Measurements from ENCODE around the gene BICRA. TPM values are rescaled to one million over a fixed set of nuclear protein-coding genes. Genes with fewer than 3 reads are reported as not detected.

The BICRA gene
- polyA plus RNA-seq, 4 donors, result 4.3 to 10.9 (median 8.4) TPM

DNA sequence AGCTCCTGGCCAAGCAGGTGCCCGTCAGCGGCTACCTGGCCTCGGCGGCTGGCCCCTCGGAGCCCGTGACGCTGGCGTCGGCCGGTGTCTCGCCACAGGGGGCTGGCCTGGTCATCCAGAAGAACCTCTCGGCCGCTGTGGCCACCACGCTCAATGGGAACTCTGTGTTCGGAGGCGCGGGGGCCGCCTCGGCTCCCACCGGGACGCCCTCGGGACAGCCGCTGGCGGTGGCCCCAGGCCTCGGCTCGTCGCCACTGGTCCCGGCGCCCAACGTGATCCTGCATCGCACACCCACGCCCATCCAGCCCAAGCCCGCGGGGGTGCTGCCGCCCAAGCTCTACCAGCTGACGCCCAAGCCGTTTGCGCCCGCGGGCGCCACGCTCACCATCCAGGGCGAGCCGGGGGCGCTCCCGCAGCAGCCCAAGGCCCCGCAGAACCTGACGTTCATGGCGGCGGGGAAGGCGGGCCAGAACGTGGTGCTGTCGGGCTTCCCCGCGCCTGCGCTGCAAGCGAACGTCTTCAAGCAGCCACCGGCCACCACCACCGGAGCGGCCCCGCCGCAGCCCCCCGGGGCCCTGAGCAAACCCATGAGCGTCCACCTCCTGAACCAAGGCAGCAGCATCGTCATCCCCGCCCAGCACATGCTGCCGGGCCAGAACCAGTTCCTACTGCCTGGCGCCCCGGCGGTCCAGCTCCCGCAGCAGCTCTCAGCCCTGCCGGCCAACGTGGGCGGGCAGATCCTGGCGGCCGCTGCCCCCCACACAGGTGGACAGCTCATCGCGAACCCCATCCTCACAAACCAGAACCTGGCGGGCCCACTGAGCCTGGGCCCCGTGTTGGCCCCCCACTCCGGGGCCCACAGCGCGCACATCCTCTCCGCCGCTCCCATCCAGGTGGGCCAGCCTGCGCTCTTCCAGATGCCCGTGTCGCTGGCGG lies 71.3 kb downstream of the BICRA start:
- 97 to 98% (median 97%) methylated on average over 69 to 90 of the region's 90 CpGs for WGBS, 3 donors
- Histone ChIP-seq H3K27me3 (ENCODE audit: control insufficient read depth in 3 of 3, insufficient read depth in 3 of 3, low read length in 3 of 3) (no peaks in the 10 kb centered on the region), H3K27ac (ENCODE audit: low read depth in 1 of 3, low read length in 2 of 3) (no peak overlapping the region), H3K4me3 (ENCODE audit: low read depth in 1 of 3, low read length in 3 of 3) (no peak overlapping the region), H3K4me1 (ENCODE audit: control insufficient read depth in 3 of 3, insufficient read depth in 2 of 3, low read depth in 1 of 3, low read length in 2 of 3) (no peaks in the 10 kb centered on the region), H3K9me3 (ENCODE audit: control insufficient read depth in 2 of 2, insufficient read depth in 1 of 2, low read depth in 1 of 2, low read length in 1 of 2) (no peaks in the 10 kb centered on the region), H3K36me3 (ENCODE audit: control insufficient read depth in 3 of 3, insufficient read depth in 2 of 3, low read depth in 1 of 3, low read length in 3 of 3) (peaks cover 6 to 56% (median 14%) of the 10 kb centered on the region in 3 donors)
- FAIRE-seq (no peak), DNase-seq (no peak)

DNA sequence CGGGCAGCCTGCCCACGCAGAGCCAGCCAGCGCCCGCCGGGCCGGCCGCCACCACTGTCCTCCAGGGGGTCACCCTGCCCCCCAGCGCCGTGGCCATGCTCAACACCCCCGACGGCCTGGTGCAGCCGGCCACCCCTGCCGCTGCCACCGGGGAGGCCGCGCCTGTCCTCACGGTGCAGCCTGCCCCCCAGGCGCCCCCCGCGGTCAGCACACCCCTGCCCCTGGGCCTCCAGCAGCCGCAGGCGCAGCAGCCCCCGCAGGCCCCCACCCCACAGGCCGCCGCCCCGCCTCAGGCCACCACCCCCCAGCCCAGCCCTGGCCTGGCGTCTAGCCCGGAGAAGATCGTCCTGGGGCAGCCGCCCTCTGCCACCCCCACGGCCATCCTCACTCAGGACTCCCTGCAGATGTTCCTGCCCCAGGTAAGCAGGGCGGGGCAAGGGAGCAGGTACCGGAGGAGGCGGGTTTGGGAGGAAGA lies 72.0 kb downstream of the BICRA start:
- no peaks in the 10 kb centered on the region for H3K4me1 ChIP-seq (ENCODE audit: control insufficient read depth in 3 of 3, insufficient read depth in 2 of 3, low read depth in 1 of 3, low read length in 2 of 3)
- H3K36me3 ChIP-seq (ENCODE audit: control insufficient read depth in 3 of 3, insufficient read depth in 2 of 3, low read depth in 1 of 3, low read length in 3 of 3), result peaks cover 6 to 53% (median 13%) of the 10 kb centered on the region in 3 donors
- FAIRE-seq, result no peak
- no peak for DNase-seq
- no peak overlapping the region for H3K27ac ChIP-seq (ENCODE audit: low read depth in 1 of 3, low read length in 2 of 3)
- no peaks in the 10 kb centered on the region for H3K27me3 ChIP-seq (ENCODE audit: control insufficient read depth in 3 of 3, insufficient read depth in 3 of 3, low read length in 3 of 3)
- no peaks in the 10 kb centered on the region for H3K9me3 ChIP-seq (ENCODE audit: control insufficient read depth in 2 of 2, insufficient read depth in 1 of 2, low read depth in 1 of 2, low read length in 1 of 2)
- no peak overlapping the region for H3K4me3 ChIP-seq (ENCODE audit: low read depth in 1 of 3, low read length in 3 of 3)
- WGBS, 3 donors, result 85 to 90% (median 85%) methylated on average over 26 to 34 of the region's 34 CpGs

DNA sequence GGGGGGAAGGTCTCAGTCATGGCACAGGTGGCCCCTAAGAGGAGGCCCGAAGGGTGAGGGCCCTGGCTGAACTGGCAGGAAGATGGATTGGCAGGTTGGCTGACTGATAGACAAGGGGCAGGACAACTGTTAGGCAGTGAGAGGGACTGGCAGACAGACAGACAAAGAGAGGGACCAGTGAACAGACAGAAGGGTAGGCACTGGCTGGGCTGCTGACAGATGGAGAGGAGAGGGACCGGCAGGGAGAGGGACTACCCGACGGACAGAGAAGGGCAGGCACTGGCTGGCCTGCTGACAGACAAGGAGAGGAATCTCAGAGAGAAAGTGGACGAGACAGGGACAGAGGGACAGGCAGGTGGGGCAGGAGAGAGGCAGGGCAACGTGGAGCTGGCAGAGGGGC lies 72.5 kb downstream of the BICRA start:
- H3K4me1 ChIP-seq (ENCODE audit: control insufficient read depth in 3 of 3, insufficient read depth in 2 of 3, low read depth in 1 of 3, low read length in 2 of 3), result no peaks in the 10 kb centered on the region
- H3K4me3 ChIP-seq (ENCODE audit: low read depth in 1 of 3, low read length in 3 of 3), result no peak overlapping the region
- peaks cover 6 to 51% (median 12%) of the 10 kb centered on the region in 3 donors for H3K36me3 ChIP-seq (ENCODE audit: control insufficient read depth in 3 of 3, insufficient read depth in 2 of 3, low read depth in 1 of 3, low read length in 3 of 3)
- WGBS, 3 donors, result 83 to 88% (median 88%) methylated on average over 6 of the region's 6 CpGs
- H3K9me3 ChIP-seq (ENCODE audit: control insufficient read depth in 2 of 2, insufficient read depth in 1 of 2, low read depth in 1 of 2, low read length in 1 of 2), result no peaks in the 10 kb centered on the region
- no peaks in the 10 kb centered on the region for H3K27me3 ChIP-seq (ENCODE audit: control insufficient read depth in 3 of 3, insufficient read depth in 3 of 3, low read length in 3 of 3)
- DNase-seq (no peak), FAIRE-seq (no peak)
- H3K27ac ChIP-seq (ENCODE audit: low read depth in 1 of 3, low read length in 2 of 3), result no peak overlapping the region

DNA sequence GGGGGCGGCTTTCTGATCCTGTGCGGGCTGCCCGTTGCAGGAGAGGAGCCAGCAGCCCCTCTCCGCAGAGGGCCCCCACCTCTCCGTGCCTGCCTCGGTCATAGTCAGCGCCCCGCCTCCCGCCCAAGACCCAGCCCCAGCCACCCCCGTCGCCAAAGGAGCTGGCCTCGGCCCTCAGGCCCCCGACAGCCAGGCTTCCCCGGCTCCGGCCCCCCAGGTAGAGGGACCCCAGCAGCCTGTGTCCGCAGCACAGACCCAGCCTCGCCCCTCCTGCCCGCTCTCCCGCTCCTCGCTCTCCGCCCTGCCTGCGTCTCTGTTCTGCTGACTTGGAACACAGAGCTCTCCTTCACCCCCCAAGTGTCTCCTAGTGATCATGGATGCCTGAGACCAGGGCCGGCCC lies 73.0 kb downstream of the BICRA start:
- H3K4me3 ChIP-seq (ENCODE audit: low read depth in 1 of 3, low read length in 3 of 3), result no peak overlapping the region
- H3K9me3 ChIP-seq (ENCODE audit: control insufficient read depth in 2 of 2, insufficient read depth in 1 of 2, low read depth in 1 of 2, low read length in 1 of 2), result no peaks in the 10 kb centered on the region
- H3K27me3 ChIP-seq (ENCODE audit: control insufficient read depth in 3 of 3, insufficient read depth in 3 of 3, low read length in 3 of 3), result no peaks in the 10 kb centered on the region
- no peak for DNase-seq
- WGBS, 3 donors, result 95 to 98% (median 96%) methylated on average over 15 to 23 of the region's 23 CpGs
- no peak overlapping the region for H3K27ac ChIP-seq (ENCODE audit: low read depth in 1 of 3, low read length in 2 of 3)
- peaks cover 6 to 50% (median 12%) of the 10 kb centered on the region in 3 donors for H3K36me3 ChIP-seq (ENCODE audit: control insufficient read depth in 3 of 3, insufficient read depth in 2 of 3, low read depth in 1 of 3, low read length in 3 of 3)
- FAIRE-seq, result no peak
- H3K4me1 ChIP-seq (ENCODE audit: control insufficient read depth in 3 of 3, insufficient read depth in 2 of 3, low read depth in 1 of 3, low read length in 2 of 3), result no peaks in the 10 kb centered on the region

DNA sequence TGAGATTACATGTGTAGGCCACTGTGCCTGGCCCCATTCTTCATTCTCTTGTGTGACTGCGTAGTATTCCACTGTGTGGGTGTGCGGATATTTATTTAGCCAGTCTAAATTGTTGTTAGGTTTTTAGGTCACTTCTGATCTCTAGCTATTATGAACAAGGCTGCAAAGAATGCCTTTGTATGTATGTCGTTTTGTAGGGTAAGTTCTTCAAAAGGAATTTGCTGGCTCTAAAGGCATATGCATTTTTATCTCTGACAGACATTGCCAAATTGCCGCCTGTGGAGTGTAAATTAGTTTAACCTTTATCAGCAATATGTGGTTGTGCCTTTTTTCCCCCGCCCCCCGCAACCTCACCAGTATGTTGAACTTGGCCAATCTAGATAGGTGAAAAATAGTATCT lies 74.0 kb downstream of the BICRA start:
- no peak for DNase-seq

DNA sequence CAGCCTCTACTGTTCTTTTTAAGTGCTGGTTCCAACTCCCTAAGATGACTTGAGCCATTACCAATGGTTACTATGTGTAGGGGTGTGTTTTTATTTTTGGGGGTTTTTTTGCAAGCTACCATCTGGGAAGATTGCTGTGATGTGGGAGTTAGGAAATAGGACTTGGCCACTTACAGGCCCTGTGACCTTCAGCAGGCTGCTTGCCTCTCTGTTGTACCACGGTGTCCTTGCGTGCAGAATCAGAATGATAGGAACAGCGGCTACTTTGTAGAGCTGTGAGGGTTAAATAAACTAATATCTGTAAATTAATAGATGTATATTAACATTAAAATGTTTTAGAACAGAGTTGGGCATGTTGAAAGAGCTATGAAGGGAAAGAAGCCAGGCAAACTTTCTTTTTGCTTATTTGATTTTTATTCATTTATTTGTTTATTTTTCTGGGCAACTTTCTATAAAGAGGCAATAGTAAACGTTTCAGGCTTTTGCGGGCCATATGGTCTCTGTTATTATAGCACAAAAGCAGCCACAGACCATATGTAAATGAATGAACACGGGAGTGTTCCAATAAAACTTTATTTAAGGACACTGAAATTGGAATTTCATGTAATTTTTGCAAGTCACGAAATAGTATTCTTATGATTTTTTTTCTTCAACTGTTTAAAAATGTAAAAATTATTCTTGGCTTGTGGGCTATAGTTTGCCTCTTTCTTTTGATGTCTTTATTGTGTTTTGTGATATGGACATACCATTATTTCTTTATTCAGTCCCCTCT lies 77.9 kb downstream of the BICRA start:
- H3K4me1 ChIP-seq (ENCODE audit: control insufficient read depth in 3 of 3, insufficient read depth in 2 of 3, low read depth in 1 of 3, low read length in 2 of 3), result no peaks in the 10 kb centered on the region
- no peaks in the 10 kb centered on the region for H3K9me3 ChIP-seq (ENCODE audit: control insufficient read depth in 2 of 2, insufficient read depth in 1 of 2, low read depth in 1 of 2, low read length in 1 of 2)
- 89 to 94% (median 94%) methylated on average over 7 of the region's 7 CpGs for WGBS, 3 donors
- peaks cover 2 to 36% (median 3%) of the 10 kb centered on the region in 3 donors for H3K36me3 ChIP-seq (ENCODE audit: control insufficient read depth in 3 of 3, insufficient read depth in 2 of 3, low read depth in 1 of 3, low read length in 3 of 3)
- no peaks in the 10 kb centered on the region for H3K27me3 ChIP-seq (ENCODE audit: control insufficient read depth in 3 of 3, insufficient read depth in 3 of 3, low read length in 3 of 3)
- H3K27ac ChIP-seq (ENCODE audit: low read depth in 1 of 3, low read length in 2 of 3), result no peak overlapping the region
- no peak overlapping the region for H3K4me3 ChIP-seq (ENCODE audit: low read depth in 1 of 3, low read length in 3 of 3)
- no peak for DNase-seq
- no peak for FAIRE-seq

More for the DNA sequence above, 74.0 kb downstream of the BICRA start:
- FAIRE-seq, result no peak
- H3K4me1 ChIP-seq (ENCODE audit: control insufficient read depth in 3 of 3, insufficient read depth in 2 of 3, low read depth in 1 of 3, low read length in 2 of 3), result no peaks in the 10 kb centered on the region
- H3K27me3 ChIP-seq (ENCODE audit: control insufficient read depth in 3 of 3, insufficient read depth in 3 of 3, low read length in 3 of 3), result no peaks in the 10 kb centered on the region
- peaks cover 6 to 47% (median 9%) of the 10 kb centered on the region in 3 donors for H3K36me3 ChIP-seq (ENCODE audit: control insufficient read depth in 3 of 3, insufficient read depth in 2 of 3, low read depth in 1 of 3, low read length in 3 of 3)
- no peaks in the 10 kb centered on the region for H3K9me3 ChIP-seq (ENCODE audit: control insufficient read depth in 2 of 2, insufficient read depth in 1 of 2, low read depth in 1 of 2, low read length in 1 of 2)
- H3K4me3 ChIP-seq (ENCODE audit: low read depth in 1 of 3, low read length in 3 of 3), result no peak overlapping the region
- 75 to 80% (median 78%) methylated on average over 6 of the region's 6 CpGs for WGBS, 3 donors
- H3K27ac ChIP-seq (ENCODE audit: low read depth in 1 of 3, low read length in 2 of 3), result no peak overlapping the region

DNA sequence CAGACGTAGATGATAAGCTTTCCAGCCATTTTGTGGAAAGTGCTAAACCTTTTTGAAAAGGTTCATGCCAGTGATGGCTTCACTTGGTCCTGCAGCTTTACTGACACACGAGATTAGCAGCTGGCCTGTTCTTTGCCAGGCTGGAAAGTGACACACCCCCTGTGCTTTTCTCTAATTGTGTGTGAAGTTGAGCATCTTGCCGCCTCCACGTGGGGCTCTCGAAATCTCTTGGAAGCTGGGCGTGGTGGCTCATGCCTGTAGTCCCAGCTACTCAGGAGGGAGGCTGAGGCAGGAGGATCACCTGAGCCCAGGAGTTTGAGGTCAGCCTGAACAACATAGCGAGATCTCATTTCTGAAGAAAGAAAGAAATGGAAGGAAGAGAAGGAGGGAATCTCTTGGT lies 79.0 kb downstream of the BICRA start:
- Histone ChIP-seq H3K4me1 (ENCODE audit: control insufficient read depth in 3 of 3, insufficient read depth in 2 of 3, low read depth in 1 of 3, low read length in 2 of 3) (no peaks in the 10 kb centered on the region), H3K36me3 (ENCODE audit: control insufficient read depth in 3 of 3, insufficient read depth in 2 of 3, low read depth in 1 of 3, low read length in 3 of 3) (peaks cover 0 to 40% (median 2%) of the 10 kb centered on the region in 3 donors), H3K27ac (ENCODE audit: low read depth in 1 of 3, low read length in 2 of 3) (no peak overlapping the region), H3K27me3 (ENCODE audit: control insufficient read depth in 3 of 3, insufficient read depth in 3 of 3, low read length in 3 of 3) (no peaks in the 10 kb centered on the region), H3K9me3 (ENCODE audit: control insufficient read depth in 2 of 2, insufficient read depth in 1 of 2, low read depth in 1 of 2, low read length in 1 of 2) (no peaks in the 10 kb centered on the region), H3K4me3 (ENCODE audit: low read depth in 1 of 3, low read length in 3 of 3) (no peak overlapping the region)
- whole genome bisulfite sequencing, 3 donors, result 78 to 85% (median 82%) methylated on average over 7 of the region's 7 CpGs
- no peak for DNase-seq
- FAIRE-seq, result no peak

DNA sequence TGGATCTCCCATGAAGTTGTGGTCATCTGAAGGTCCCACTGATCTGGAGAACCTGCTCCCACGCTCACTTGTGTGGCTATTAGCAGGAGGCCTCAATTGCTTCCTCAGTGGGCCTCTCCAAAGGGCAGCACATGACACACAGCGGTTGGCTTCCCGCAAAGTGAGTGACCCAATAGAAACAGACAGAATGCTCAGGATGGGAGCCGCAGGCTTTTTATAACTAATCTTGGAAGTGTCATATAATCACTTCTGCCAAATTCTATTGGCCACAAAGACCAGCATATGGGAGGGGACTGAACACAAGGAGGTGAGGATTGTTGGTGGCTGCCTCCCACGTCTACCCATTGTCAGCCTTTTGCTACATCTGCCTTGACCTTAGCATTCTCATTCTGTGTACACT lies 82.2 kb downstream of the BICRA start:
- Histone ChIP-seq H3K4me3 (ENCODE audit: low read depth in 1 of 3, low read length in 3 of 3) (no peak overlapping the region), H3K27me3 (ENCODE audit: control insufficient read depth in 3 of 3, insufficient read depth in 3 of 3, low read length in 3 of 3) (no peaks in the 10 kb centered on the region), H3K9me3 (ENCODE audit: control insufficient read depth in 2 of 2, insufficient read depth in 1 of 2, low read depth in 1 of 2, low read length in 1 of 2) (no peaks in the 10 kb centered on the region), H3K27ac (ENCODE audit: low read depth in 1 of 3, low read length in 2 of 3) (no peak overlapping the region), H3K4me1 (ENCODE audit: control insufficient read depth in 3 of 3, insufficient read depth in 2 of 3, low read depth in 1 of 3, low read length in 2 of 3) (no peaks in the 10 kb centered on the region), H3K36me3 (ENCODE audit: control insufficient read depth in 3 of 3, insufficient read depth in 2 of 3, low read depth in 1 of 3, low read length in 3 of 3) (peaks cover 0 to 47% (median 6%) of the 10 kb centered on the region in 3 donors)
- FAIRE-seq, result no peak
- no peak for DNase-seq
- WGBS, 3 donors, result 96 to 100% (median 98%) methylated on average over 5 of the region's 5 CpGs

All from small intestine (tissue), 7 donors.